NCI-H128 (cell line): ENCODE results near the gene ORC6.
"Not testable (repeated sequence)": the region's sequence is repeated elsewhere in the genome, so short reads cannot be mapped to it uniquely, and the experiment has no call there.

Experiments
- DNase-seq: peaks from one replicate; lab custom pipeline; 2025; ENCODE audit not compliant: unreplicated experiment; lab: John Stamatoyannopoulos, UW

ORC6 gene

GRCh38 chr16:46689365-46690280 is at the start of gene ORC6:
ORC6 (plus strand) TSS chr16:46689659; CDS start chr16:46689706, 47 bp downstream.
- DNase-seq = peak; percentile 82

GRCh38 chr16:46648656-46649055 is 40.8 kb upstream of the ORC6 start:
- DNase-seq = no peak

GRCh38 chr16:46649588-46650253 is 39.7 kb upstream of the ORC6 start:
- DNase-seq = no peak

GRCh38 chr16:46650254-46650623 is 39.2 kb upstream of the ORC6 start:
- no peak for DNase-seq

GRCh38 chr16:46651305-46651704 is 38.2 kb upstream of the ORC6 start:
- DNase-seq = no peak

- DNase-seq = no peak
These were observed 30.5 kb upstream of the ORC6 start for GRCh38 chr16:46658925-46659324.

- no peak for DNase-seq
These were observed 27.3 kb upstream of the ORC6 start for GRCh38 chr16:46662123-46662522.

- DNase-seq = peak; percentile 22
These were observed 16.0 kb upstream of the ORC6 start for GRCh38 chr16:46673320-46674013.

- not testable (repeated sequence) for DNase-seq
These were observed 11.5 kb upstream of the ORC6 start for GRCh38 chr16:46677943-46678342.

- not testable (repeated sequence) for DNase-seq
These were observed 7.6 kb upstream of the ORC6 start for GRCh38 chr16:46681867-46682266.

GRCh38 chr16:46686815-46687473 is 2.5 kb upstream of the ORC6 start:
- DNase-seq = no peak

GRCh38 chr16:46687486-46687885 is 2.0 kb upstream of the ORC6 start:
- DNase-seq = no peak

GRCh38 chr16:46688101-46688653 is 1.3 kb upstream of the ORC6 start:
- DNase-seq = no peak

- peak; percentile 85 for DNase-seq
These were observed 650 bp upstream of the ORC6 start, which contains the start of gene VPS35 for GRCh38 chr16:46688654-46689364. VPS35 (minus strand) TSS chr16:46689178; CDS start chr16:46689133, 45 bp downstream.

- DNase-seq = no peak
These were observed 1.1 kb downstream of the ORC6 start for GRCh38 chr16:46690281-46691178.

- no peak for DNase-seq
These were observed 2.3 kb downstream of the ORC6 start for GRCh38 chr16:46691726-46692125.

- DNase-seq = no peak
These were observed 4.1 kb downstream of the ORC6 start for GRCh38 chr16:46693598-46693997.

GRCh38 chr16:46695937-46696336 is 6.5 kb downstream of the ORC6 start:
- no peak for DNase-seq

- no peak for DNase-seq
These were observed 7.5 kb downstream of the ORC6 start for GRCh38 chr16:46696957-46697356.
